WTC11 (cell line): ENCODE results near the gene SHLD1. TPM values are rescaled to one million over a fixed set of nuclear protein-coding genes. Genes with fewer than 3 reads are reported as not detected.

ENCODE experiments used
- ATAC-seq: fragments of 200-7000 bp; cut with Tn5 transposase; 2 replicates; pipeline ENCODE4 v1.10.0; 2021; ENCODE audit warnings: mild to moderate bottlenecking, moderate library complexity
- CTCF ChIA-PET: fragments of 300-600 bp; sonication (Branson Sonifier 250); formaldehyde crosslinking; loops from one replicate; lab custom pipeline; 2021; ENCODE audit warnings: antibody characterized with exemption; lab: Charles Lee
- POLR2A ChIA-PET: fragments of 350-600 bp; sonication (Branson Sonifier 250); formaldehyde crosslinking; loops from one replicate; lab custom pipeline; 2021; ENCODE audit warnings: antibody characterized with exemption; lab: Charles Lee
- DNase-seq: peaks from one replicate; pipeline ENCODE4 v3.0.0; 2021; ENCODE audit warnings: low spot score
- H3K27ac Mint-ChIP-seq: 2 replicates; pipeline ENCODE4 v1.8.0; 2021; ENCODE audit warnings: mixed read lengths
- H3K27me3 Mint-ChIP-seq: 2 replicates; pipeline ENCODE4 v1.8.0; 2021; ENCODE audit warnings: low read depth, mild to moderate bottlenecking, moderate library complexity, mixed read lengths
- H3K36me3 Mint-ChIP-seq: 2 replicates; pipeline ENCODE4 v1.8.0; 2021; ENCODE audit warnings: mixed read lengths
- H3K4me1 Mint-ChIP-seq: 2 replicates; pipeline ENCODE4 v1.8.0; 2022; ENCODE audit warnings: mixed read lengths
- H3K4me3 Mint-ChIP-seq: 2 replicates; pipeline ENCODE4 v1.8.0; 2021; ENCODE audit warnings: mild to moderate bottlenecking, moderate library complexity, mixed read lengths
- H3K9me3 Mint-ChIP-seq: 2 replicates; pipeline ENCODE4 v1.8.0; 2021; ENCODE audit warnings: mixed read lengths
- ARID4B ChIP-seq: sonication (generic); formaldehyde crosslinking; IDR thresholded peaks from 2 replicates; pipeline ENCODE4 v1.8.0; 2023; ENCODE audit warnings: missing genetic modification reagents, mild to moderate bottlenecking, borderline replicate concordance
- ATF1 ChIP-seq: sonication (generic); formaldehyde crosslinking; IDR thresholded peaks from 2 replicates; pipeline ENCODE4 v1.8.1; 2023; ENCODE audit warnings: mild to moderate bottlenecking, moderate library complexity, missing genetic modification reagents
- ATF2 ChIP-seq: sonication (generic); formaldehyde crosslinking; IDR thresholded peaks from 2 replicates; pipeline ENCODE4 v1.8.1; 2022; ENCODE audit warnings: low read depth, missing genetic modification reagents, borderline replicate concordance
- FOXP1 ChIP-seq: sonication (generic); formaldehyde crosslinking; IDR thresholded peaks from 2 replicates; pipeline ENCODE4 v1.8.0; 2022; ENCODE audit warnings: missing genetic modification reagents, mild to moderate bottlenecking, moderate library complexity, borderline replicate concordance
- OVOL2 ChIP-seq: fragments of 250-450 bp; sonication (Bioruptor Pico); IDR thresholded peaks from 2 replicates; pipeline ENCODE4 v1.9.0; 2021; ENCODE audit warnings: mild to moderate bottlenecking, borderline replicate concordance
- TEAD1 ChIP-seq: sonication (generic); formaldehyde crosslinking; IDR thresholded peaks from 2 replicates; pipeline ENCODE4 v1.8.0; 2022; ENCODE audit warnings: mild to moderate bottlenecking, missing genetic modification reagents
- TP53 ChIP-seq: sonication (generic); formaldehyde crosslinking; IDR thresholded peaks from 2 replicates; pipeline ENCODE4 v1.8.1; 2023; ENCODE audit warnings: mild to moderate bottlenecking, missing genetic modification reagents
- ZNF317 ChIP-seq: sonication (generic); formaldehyde crosslinking; IDR thresholded peaks from 2 replicates; pipeline ENCODE4 v1.8.1; 2023; ENCODE audit warnings: low read depth, mild to moderate bottlenecking, moderate library complexity, missing genetic modification reagents, borderline replicate concordance
- ZNF416 ChIP-seq: fragments of 250-450 bp; sonication (Bioruptor Pico); IDR thresholded peaks from 2 replicates; pipeline ENCODE4 v1.9.0; 2021; ENCODE audit warnings: mild to moderate bottlenecking, inconsistent platforms
- total RNA-seq: library from RNA; stranded (reverse); gene quantifications from 3 replicates; pipeline ENCODE4 v1.2.3, GENCODE V29; 2021
- TF ChIP-seq, protein P1 (sequence below): fragments of 250-450 bp; sonication (Bioruptor Pico); IDR thresholded peaks from 2 replicates; pipeline ENCODE4 v1.9.0; 2021; ENCODE audit warnings: mild to moderate bottlenecking, borderline replicate concordance
- TF ChIP-seq, protein P2 (sequence below): sonication (generic); formaldehyde crosslinking; IDR thresholded peaks from 2 replicates; pipeline ENCODE4 v1.8.1; 2023; ENCODE audit warnings: mild to moderate bottlenecking, missing genetic modification reagents
- TF ChIP-seq, protein P3 (sequence below): sonication (generic); formaldehyde crosslinking; IDR thresholded peaks from 2 replicates; pipeline ENCODE4 v1.8.0; 2022; ENCODE audit warnings: mild to moderate bottlenecking, missing genetic modification reagents

Gene SHLD1
- total RNA-seq, 1 experiment from 2014 or later: 4.1 TPM

GRCh38 chr20:5884465-5885335, 134.5 kb downstream of the SHLD1 start (continued):
- TF ChIP-seq ARID4B (CRISPR knock-in tag): no peak
- TF ChIP-seq ATF1 (CRISPR knock-in tag): no peak
- TF ChIP-seq, protein P1, sequence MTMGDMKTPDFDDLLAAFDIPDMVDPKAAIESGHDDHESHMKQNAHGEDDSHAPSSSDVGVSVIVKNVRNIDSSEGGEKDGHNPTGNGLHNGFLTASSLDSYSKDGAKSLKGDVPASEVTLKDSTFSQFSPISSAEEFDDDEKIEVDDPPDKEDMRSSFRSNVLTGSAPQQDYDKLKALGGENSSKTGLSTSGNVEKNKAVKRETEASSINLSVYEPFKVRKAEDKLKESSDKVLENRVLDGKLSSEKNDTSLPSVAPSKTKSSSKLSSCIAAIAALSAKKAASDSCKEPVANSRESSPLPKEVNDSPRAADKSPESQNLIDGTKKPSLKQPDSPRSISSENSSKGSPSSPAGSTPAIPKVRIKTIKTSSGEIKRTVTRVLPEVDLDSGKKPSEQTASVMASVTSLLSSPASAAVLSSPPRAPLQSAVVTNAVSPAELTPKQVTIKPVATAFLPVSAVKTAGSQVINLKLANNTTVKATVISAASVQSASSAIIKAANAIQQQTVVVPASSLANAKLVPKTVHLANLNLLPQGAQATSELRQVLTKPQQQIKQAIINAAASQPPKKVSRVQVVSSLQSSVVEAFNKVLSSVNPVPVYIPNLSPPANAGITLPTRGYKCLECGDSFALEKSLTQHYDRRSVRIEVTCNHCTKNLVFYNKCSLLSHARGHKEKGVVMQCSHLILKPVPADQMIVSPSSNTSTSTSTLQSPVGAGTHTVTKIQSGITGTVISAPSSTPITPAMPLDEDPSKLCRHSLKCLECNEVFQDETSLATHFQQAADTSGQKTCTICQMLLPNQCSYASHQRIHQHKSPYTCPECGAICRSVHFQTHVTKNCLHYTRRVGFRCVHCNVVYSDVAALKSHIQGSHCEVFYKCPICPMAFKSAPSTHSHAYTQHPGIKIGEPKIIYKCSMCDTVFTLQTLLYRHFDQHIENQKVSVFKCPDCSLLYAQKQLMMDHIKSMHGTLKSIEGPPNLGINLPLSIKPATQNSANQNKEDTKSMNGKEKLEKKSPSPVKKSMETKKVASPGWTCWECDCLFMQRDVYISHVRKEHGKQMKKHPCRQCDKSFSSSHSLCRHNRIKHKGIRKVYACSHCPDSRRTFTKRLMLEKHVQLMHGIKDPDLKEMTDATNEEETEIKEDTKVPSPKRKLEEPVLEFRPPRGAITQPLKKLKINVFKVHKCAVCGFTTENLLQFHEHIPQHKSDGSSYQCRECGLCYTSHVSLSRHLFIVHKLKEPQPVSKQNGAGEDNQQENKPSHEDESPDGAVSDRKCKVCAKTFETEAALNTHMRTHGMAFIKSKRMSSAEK (CRISPR knock-in tag): no peak
- no peak for TF ChIP-seq ATF2 (CRISPR knock-in tag)
- TF ChIP-seq, protein P2, sequence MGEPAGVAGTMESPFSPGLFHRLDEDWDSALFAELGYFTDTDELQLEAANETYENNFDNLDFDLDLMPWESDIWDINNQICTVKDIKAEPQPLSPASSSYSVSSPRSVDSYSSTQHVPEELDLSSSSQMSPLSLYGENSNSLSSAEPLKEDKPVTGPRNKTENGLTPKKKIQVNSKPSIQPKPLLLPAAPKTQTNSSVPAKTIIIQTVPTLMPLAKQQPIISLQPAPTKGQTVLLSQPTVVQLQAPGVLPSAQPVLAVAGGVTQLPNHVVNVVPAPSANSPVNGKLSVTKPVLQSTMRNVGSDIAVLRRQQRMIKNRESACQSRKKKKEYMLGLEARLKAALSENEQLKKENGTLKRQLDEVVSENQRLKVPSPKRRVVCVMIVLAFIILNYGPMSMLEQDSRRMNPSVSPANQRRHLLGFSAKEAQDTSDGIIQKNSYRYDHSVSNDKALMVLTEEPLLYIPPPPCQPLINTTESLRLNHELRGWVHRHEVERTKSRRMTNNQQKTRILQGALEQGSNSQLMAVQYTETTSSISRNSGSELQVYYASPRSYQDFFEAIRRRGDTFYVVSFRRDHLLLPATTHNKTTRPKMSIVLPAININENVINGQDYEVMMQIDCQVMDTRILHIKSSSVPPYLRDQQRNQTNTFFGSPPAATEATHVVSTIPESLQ (CRISPR knock-in tag): no peak

- H3K9me3 Mint-ChIP-seq: no peaks in the 10 kb centered on the region
- TF ChIP-seq ZNF317: no peak
- TF ChIP-seq FOXP1: no peak
- no peak for TF ChIP-seq TEAD1 (CRISPR knock-in tag)
- TF ChIP-seq OVOL2 (CRISPR knock-in tag): no peak
- no peak for TF ChIP-seq ZNF416 (CRISPR knock-in tag)
- TF ChIP-seq TP53 (CRISPR knock-in tag): no peak
- TF ChIP-seq, protein P3, sequence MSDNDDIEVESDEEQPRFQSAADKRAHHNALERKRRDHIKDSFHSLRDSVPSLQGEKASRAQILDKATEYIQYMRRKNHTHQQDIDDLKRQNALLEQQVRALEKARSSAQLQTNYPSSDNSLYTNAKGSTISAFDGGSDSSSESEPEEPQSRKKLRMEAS (CRISPR knock-in tag): no peak
- DNase-seq: no peak
- ChIA-PET POLR2A (no interaction called here), CTCF (no interaction called here)
- H3K27ac Mint-ChIP-seq: no peak overlapping the region
- H3K4me1 Mint-ChIP-seq: peaks cover 9% of the 10 kb centered on the region
- no peaks in the 10 kb centered on the region for H3K36me3 Mint-ChIP-seq
- H3K4me3 Mint-ChIP-seq: no peak overlapping the region
- no peaks in the 10 kb centered on the region; the same call in 1 of the 2 replicates for H3K27me3 Mint-ChIP-seq
- ATAC-seq: no peak
These were observed 135.7 kb downstream of the SHLD1 start for GRCh38 chr20:5885866-5886265.
